ENCODE results near the gene PKD1L1.

Gene PKD1L1

DNA sequence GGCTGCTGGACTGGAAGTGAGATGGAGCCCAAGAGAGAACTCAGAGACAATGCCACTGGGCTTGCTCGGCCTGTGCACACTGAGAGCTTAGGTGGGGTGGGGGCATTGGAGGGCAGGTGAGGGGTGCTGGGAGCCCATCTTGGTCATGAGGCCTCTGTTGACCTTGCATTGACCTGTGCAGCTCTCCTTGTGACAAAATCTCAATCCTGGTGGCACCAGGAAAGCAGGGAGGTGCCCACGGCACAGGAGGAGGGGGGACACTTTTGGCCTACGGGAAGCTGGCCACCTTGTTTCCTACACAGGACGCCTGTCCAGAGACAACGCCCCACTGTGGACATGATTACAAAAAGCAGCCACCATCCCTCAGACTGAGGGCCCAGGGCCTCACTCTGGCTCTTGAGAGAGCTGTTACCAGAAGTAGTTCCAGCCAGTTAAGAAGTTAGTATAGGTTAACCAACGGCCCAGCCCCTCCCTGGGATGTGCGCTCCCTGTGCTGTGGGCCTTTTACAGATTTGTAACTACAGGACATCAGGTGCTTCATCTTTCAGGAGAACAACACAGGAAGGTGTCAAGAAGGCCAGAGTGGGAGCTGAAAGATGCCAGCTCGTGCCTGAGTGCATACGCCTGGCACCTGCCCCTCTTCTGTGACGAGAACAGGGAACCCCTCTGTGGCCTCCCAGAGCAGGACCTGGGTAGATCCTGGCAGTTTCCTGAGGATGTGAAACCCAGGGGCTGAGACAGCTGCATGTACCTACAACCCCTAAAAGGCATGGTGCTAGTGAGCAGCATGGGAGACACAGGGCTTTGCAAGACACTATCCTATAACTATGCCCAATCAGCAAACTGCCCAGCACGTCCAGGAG lies 10.3 kb downstream of the PKD1L1 start:
- H3K27ac ChIP-seq (ENCODE audit: poor library complexity, severe bottlenecking), result no peak overlapping the region
- H3K4me1 ChIP-seq (ENCODE audit: insufficient read depth, poor library complexity, severe bottlenecking), result peaks cover 13% of the 10 kb centered on the region
- H3K4me3 ChIP-seq (ENCODE audit: severe bottlenecking), result no peak overlapping the region

DNA sequence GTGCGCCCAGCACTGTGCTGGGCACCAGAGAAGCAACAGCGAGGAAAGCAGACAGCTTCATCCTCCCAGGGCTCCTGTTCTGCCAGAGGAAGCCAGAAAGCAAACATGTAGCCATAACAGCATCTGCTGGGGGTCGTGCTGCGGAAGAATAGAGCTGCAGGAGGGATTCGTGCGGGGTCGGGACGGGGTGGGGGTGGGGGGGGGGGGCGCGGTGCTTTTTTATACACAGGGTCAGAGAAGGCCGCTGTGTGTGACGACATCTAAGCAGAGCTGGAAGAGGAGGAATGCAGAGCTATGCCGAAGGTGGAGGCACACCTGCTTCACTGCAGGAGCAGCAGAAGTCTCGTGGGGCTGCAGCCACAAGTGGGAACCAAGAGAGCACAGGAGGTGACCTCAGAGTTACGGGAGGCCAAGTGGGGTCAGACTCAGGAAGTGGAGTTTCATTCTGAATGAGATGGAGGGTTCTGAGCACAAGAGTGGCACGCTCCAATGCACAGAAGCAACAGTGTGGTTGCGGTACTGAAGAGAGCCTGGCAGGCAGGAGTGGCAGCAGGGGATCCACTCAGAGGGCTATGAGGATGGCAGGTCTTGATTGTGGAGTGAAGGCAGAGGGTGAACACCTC lies 11.1 kb downstream of the PKD1L1 start:
- no peak for DNase-seq (ENCODE audit: low spot score)
- no peak for ATAC-seq (ENCODE audit: low read depth)
- Histone ChIP-seq H3K27ac (ENCODE audit: poor library complexity, severe bottlenecking) (no peak overlapping the region), H3K27me3 (ENCODE audit: insufficient read depth, poor library complexity, severe bottlenecking) (no peaks in the 10 kb centered on the region), H3K4me3 (ENCODE audit: severe bottlenecking) (no peak overlapping the region), H3K4me1 (ENCODE audit: insufficient read depth, poor library complexity, severe bottlenecking) (peaks cover 13% of the 10 kb centered on the region), H3K9me3 (ENCODE audit: severe bottlenecking) (no peaks in the 10 kb centered on the region), H3K36me3 (ENCODE audit: low read depth) (no peaks in the 10 kb centered on the region)
- TF ChIP-seq, protein P1, sequence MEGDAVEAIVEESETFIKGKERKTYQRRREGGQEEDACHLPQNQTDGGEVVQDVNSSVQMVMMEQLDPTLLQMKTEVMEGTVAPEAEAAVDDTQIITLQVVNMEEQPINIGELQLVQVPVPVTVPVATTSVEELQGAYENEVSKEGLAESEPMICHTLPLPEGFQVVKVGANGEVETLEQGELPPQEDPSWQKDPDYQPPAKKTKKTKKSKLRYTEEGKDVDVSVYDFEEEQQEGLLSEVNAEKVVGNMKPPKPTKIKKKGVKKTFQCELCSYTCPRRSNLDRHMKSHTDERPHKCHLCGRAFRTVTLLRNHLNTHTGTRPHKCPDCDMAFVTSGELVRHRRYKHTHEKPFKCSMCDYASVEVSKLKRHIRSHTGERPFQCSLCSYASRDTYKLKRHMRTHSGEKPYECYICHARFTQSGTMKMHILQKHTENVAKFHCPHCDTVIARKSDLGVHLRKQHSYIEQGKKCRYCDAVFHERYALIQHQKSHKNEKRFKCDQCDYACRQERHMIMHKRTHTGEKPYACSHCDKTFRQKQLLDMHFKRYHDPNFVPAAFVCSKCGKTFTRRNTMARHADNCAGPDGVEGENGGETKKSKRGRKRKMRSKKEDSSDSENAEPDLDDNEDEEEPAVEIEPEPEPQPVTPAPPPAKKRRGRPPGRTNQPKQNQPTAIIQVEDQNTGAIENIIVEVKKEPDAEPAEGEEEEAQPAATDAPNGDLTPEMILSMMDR (IDR thresholded peaks at IDR 0.05; ENCODE audit: poor library complexity, severe bottlenecking), result no peak

More for the DNA sequence above, 10.3 kb downstream of the PKD1L1 start:
- Histone ChIP-seq H3K36me3 (ENCODE audit: low read depth) (no peaks in the 10 kb centered on the region), H3K9me3 (ENCODE audit: severe bottlenecking) (no peaks in the 10 kb centered on the region), H3K27me3 (ENCODE audit: insufficient read depth, poor library complexity, severe bottlenecking) (no peaks in the 10 kb centered on the region)
- TF ChIP-seq, protein P1 (IDR thresholded peaks at IDR 0.05; ENCODE audit: poor library complexity, severe bottlenecking), result no peak
- ATAC-seq (ENCODE audit: low read depth) (no peak), DNase-seq (ENCODE audit: low spot score) (no peak)

DNA sequence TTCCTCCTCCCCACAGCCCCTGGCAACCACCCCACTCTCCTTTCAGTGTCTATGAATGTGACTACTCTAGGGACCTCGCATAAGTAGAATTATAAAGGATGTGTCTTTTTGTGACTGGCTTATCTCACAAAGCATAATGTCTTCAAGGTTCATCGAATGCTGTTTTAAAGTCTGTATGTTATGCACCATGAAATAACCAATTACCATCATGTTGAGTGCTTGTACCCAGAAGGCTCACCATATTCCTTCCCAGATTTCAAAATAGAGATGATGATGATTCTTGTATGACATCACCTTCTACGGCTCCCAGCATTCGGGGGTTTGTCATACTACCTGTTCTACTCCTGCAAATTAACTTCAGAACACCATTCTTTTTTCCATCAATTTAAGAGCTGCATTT lies 11.9 kb downstream of the PKD1L1 start:
- Histone ChIP-seq H3K36me3 (ENCODE audit: low read depth) (no peaks in the 10 kb centered on the region), H3K9me3 (ENCODE audit: severe bottlenecking) (no peaks in the 10 kb centered on the region), H3K27ac (ENCODE audit: poor library complexity, severe bottlenecking) (no peak overlapping the region), H3K4me3 (ENCODE audit: severe bottlenecking) (no peak overlapping the region), H3K27me3 (ENCODE audit: insufficient read depth, poor library complexity, severe bottlenecking) (no peaks in the 10 kb centered on the region), H3K4me1 (ENCODE audit: insufficient read depth, poor library complexity, severe bottlenecking) (peaks cover 5% of the 10 kb centered on the region)
- TF ChIP-seq, protein P1 (IDR thresholded peaks at IDR 0.05; ENCODE audit: poor library complexity, severe bottlenecking), result no peak
- ATAC-seq (ENCODE audit: low read depth) (no peak), DNase-seq (ENCODE audit: low spot score) (no peak)

DNA sequence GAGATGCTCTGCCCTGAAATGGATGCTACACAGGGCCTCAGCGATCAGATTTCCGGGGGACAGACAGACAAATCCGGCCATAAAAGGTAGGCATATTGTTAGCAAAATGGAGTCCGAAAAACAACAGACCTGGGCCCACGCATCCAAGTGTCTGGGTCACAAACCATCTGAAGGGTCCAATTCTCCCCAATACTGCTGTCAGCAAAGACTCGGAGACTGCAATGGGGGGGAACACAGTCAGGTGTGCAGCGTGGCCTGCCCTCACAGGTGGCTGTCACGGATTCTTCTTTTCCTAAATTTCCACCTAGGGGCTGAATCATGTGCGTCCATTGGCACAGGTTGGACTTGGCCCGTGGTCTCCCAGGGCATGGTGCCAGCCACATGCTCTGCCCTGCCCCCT lies 12.9 kb downstream of the PKD1L1 start:
- H3K27ac ChIP-seq (ENCODE audit: poor library complexity, severe bottlenecking), result no peak overlapping the region
- no peak for DNase-seq (ENCODE audit: low spot score)
- TF ChIP-seq, protein P1 (IDR thresholded peaks at IDR 0.05; ENCODE audit: poor library complexity, severe bottlenecking), result no peak

DNA sequence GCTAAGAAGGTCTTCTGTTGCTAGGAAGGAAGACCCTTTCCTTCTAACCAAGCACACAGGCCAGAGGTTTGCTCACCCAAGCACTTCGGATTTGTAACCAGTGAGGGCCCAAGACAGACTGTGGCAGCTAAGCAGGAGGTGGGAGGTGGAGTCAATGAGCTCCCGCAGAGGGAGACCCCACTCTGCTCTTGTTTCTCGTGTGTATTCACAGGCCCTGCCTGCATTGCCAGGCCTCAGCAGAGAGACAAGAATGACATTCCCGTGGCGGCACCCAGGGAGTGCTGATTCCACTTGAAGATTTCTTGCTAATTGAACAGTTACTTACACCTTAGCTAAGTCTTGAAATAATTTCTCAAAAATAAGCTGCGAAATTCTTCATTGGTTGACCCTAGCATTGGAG lies 13.4 kb downstream of the PKD1L1 start:
- DNase-seq (ENCODE audit: low spot score) (no peak), ATAC-seq (ENCODE audit: low read depth) (no peak)
- Histone ChIP-seq H3K9me3 (ENCODE audit: severe bottlenecking) (no peaks in the 10 kb centered on the region), H3K4me3 (ENCODE audit: severe bottlenecking) (no peak overlapping the region), H3K36me3 (ENCODE audit: low read depth) (no peaks in the 10 kb centered on the region), H3K4me1 (ENCODE audit: insufficient read depth, poor library complexity, severe bottlenecking) (no peaks in the 10 kb centered on the region), H3K27ac (ENCODE audit: poor library complexity, severe bottlenecking) (no peak overlapping the region), H3K27me3 (ENCODE audit: insufficient read depth, poor library complexity, severe bottlenecking) (no peaks in the 10 kb centered on the region)
- TF ChIP-seq, protein P1 (IDR thresholded peaks at IDR 0.05; ENCODE audit: poor library complexity, severe bottlenecking), result no peak

More for the DNA sequence above, 12.9 kb downstream of the PKD1L1 start:
- no peaks in the 10 kb centered on the region for H3K4me1 ChIP-seq (ENCODE audit: insufficient read depth, poor library complexity, severe bottlenecking)
- no peak overlapping the region for H3K4me3 ChIP-seq (ENCODE audit: severe bottlenecking)
- no peak for ATAC-seq (ENCODE audit: low read depth)
- H3K36me3 ChIP-seq (ENCODE audit: low read depth), result no peaks in the 10 kb centered on the region
- no peaks in the 10 kb centered on the region for H3K27me3 ChIP-seq (ENCODE audit: insufficient read depth, poor library complexity, severe bottlenecking)
- H3K9me3 ChIP-seq (ENCODE audit: severe bottlenecking), result no peaks in the 10 kb centered on the region
